HepG2 (cell line): Measurements from ENCODE around the gene HSCB. TPM values are rescaled to one million over a fixed set of nuclear protein-coding genes. Genes with fewer than 3 reads are reported as not detected.

Experiments
- ARHGAP35 ChIP-seq: sonication (generic); formaldehyde crosslinking; IDR thresholded peaks from 2 replicates; pipeline ENCODE4 v1.9.0; 2022; ENCODE audit warnings: mild to moderate bottlenecking, inconsistent platforms, moderate library complexity, missing genetic modification reagents, borderline replicate concordance
- CBX1 ChIP-seq: IDR thresholded peaks from one replicate; pipeline ENCODE4 v1.6.1; 2016; ENCODE audit warnings: antibody characterized with exemption, low read depth
- CEBPZ ChIP-seq: IDR thresholded peaks from 2 replicates; pipeline ENCODE4 v1.6.1; 2012; ENCODE audit warnings: low read length, improper control_type of control experiment
- CHCHD3 ChIP-seq: sonication (generic); formaldehyde crosslinking; IDR thresholded peaks from 2 replicates; pipeline ENCODE4 v1.8.0; 2022; ENCODE audit warnings: mild to moderate bottlenecking, missing genetic modification reagents, moderate library complexity
- EHMT2 ChIP-seq: fragments of 200-600 bp; sonication (generic); IDR thresholded peaks from 2 replicates; pipeline ENCODE4 v1.7.0; 2017; ENCODE audit warnings: antibody characterized with exemption, low read depth, low read length, borderline replicate concordance
- HNRNPUL1 ChIP-seq: fragments of 200-400 bp; formaldehyde crosslinking; IDR thresholded peaks from 2 replicates; pipeline ENCODE4 v1.6.1; 2017; ENCODE audit warnings: low read depth, mild to moderate bottlenecking, low read length, moderate library complexity
- ISL2 ChIP-seq: sonication (generic); formaldehyde crosslinking; IDR thresholded peaks from 2 replicates; pipeline ENCODE4 v1.5.0; 2020; ENCODE audit warnings: missing genetic modification reagents
- JUNB ChIP-seq: sonication (generic); formaldehyde crosslinking; IDR thresholded peaks from 2 replicates; pipeline ENCODE4 v1.8.0; 2022; ENCODE audit warnings: missing genetic modification reagents, mild to moderate bottlenecking, borderline replicate concordance
- MAFF ChIP-seq: IDR thresholded peaks from 2 replicates; pipeline ENCODE4 v1.6.1; 2011; ENCODE audit warnings: low read depth, low read length, improper control_type of control experiment
- MIXL1 ChIP-seq: IDR thresholded peaks from 2 replicates; pipeline ENCODE4 v1.6.1; 2016
- SRSF4 ChIP-seq: fragments of 200-400 bp; formaldehyde crosslinking; IDR thresholded peaks from one replicate; pipeline ENCODE4 v1.6.1; 2018; ENCODE audit warnings: mild to moderate bottlenecking, low read depth, low read length, moderate library complexity; ENCODE audit not compliant: poor library complexity, severe bottlenecking
- TEAD2 ChIP-seq: sonication (generic); formaldehyde crosslinking; IDR thresholded peaks from 2 replicates; pipeline ENCODE4 v1.9.0; 2021; ENCODE audit warnings: missing genetic modification reagents
- THAP9 ChIP-seq: sonication (generic); formaldehyde crosslinking; IDR thresholded peaks from 2 replicates; pipeline ENCODE4; 2020; ENCODE audit warnings: missing genetic modification reagents, mild to moderate bottlenecking, borderline replicate concordance
- ZBTB39 ChIP-seq: sonication (generic); formaldehyde crosslinking; IDR thresholded peaks from 2 replicates; pipeline ENCODE4 v1.5.0; 2020; ENCODE audit warnings: missing genetic modification reagents
- ZNF549 ChIP-seq: sonication (generic); formaldehyde crosslinking; IDR thresholded peaks from 2 replicates; pipeline ENCODE4 v1.5.0; 2020; ENCODE audit warnings: missing genetic modification reagents
- ZNF556 ChIP-seq: sonication (generic); formaldehyde crosslinking; IDR thresholded peaks from 2 replicates; pipeline ENCODE4 v1.4.0; 2020; ENCODE audit warnings: mild to moderate bottlenecking, missing genetic modification reagents, borderline replicate concordance
- ZNF850 ChIP-seq: sonication (generic); formaldehyde crosslinking; conservative IDR thresholded peaks from 2 replicates; pipeline ENCODE4 v1.9.0; 2021; ENCODE audit warnings: mild to moderate bottlenecking, missing genetic modification reagents
- polyA plus RNA-seq, 8 experiments: library from polyadenylated mRNA; depleted of rRNA in 3 of 8; stranded (reverse) in 7 of 8; unstranded in 1 of 8; fragments of >200 nt; fragmentation: Illumina TruSeq in 4 of 8; extraction: Trizol in 4 of 8; gene quantifications; 2 replicates each; pipeline versions ENCODE4 v1.2.1 to v1.2.3, GENCODE V29; 2011 to 2016; ENCODE audit warnings: low read depth in 4 of 8, missing spikeins in 1 of 8, mixed read lengths in 1 of 8; ENCODE audit not compliant: insufficient read depth in 1 of 8
- total RNA-seq, 5 experiments: library from RNA; depleted of rRNA; stranded (reverse); fragments of >200 nt; fragmentation: Illumina TruSeq; extraction: Trizol; gene quantifications; 2 replicates each; pipeline ENCODE4 v1.2.3, GENCODE V29; 2016; ENCODE audit warnings: low read depth in 1 of 5
- TF ChIP-seq, protein P1 (sequence below): sonication (generic); formaldehyde crosslinking; IDR thresholded peaks from 2 replicates; pipeline ENCODE4 v1.8.0; 2022; ENCODE audit warnings: mild to moderate bottlenecking, missing genetic modification reagents, moderate library complexity
- TF ChIP-seq, protein P2 (sequence below): sonication (generic); formaldehyde crosslinking; IDR thresholded peaks from 2 replicates; pipeline ENCODE4 v1.5.0; 2020; ENCODE audit warnings: mild to moderate bottlenecking, missing genetic modification reagents

HSCB gene
- total and polyA plus RNA-seq, 2 of the 13 experiments (the other 11 are each of a cell fraction or from before 2014, with no cell fraction given) = 15.4 to 20.9 TPM

- no peak for TF ChIP-seq ZNF549
- no peak for TF ChIP-seq MAFF
- no peak for TF ChIP-seq ZNF850 (CRISPR knock-in tag)
- no peak for TF ChIP-seq ARHGAP35 (CRISPR knock-in tag)
- no peak for TF ChIP-seq ZBTB39 (CRISPR knock-in tag)
- no peak for TF ChIP-seq CHCHD3 (CRISPR knock-in tag)
- no peak for TF ChIP-seq EHMT2
- TF ChIP-seq, protein P1, sequence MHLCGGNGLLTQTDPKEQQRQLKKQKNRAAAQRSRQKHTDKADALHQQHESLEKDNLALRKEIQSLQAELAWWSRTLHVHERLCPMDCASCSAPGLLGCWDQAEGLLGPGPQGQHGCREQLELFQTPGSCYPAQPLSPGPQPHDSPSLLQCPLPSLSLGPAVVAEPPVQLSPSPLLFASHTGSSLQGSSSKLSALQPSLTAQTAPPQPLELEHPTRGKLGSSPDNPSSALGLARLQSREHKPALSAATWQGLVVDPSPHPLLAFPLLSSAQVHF (CRISPR knock-in tag) = no peak
- no peak for TF ChIP-seq TEAD2 (CRISPR knock-in tag)
- no peak for TF ChIP-seq SRSF4
- TF ChIP-seq CEBPZ = no peak
- TF ChIP-seq MIXL1 = no peak
- TF ChIP-seq JUNB (CRISPR knock-in tag) = no peak
- TF ChIP-seq, protein P2, sequence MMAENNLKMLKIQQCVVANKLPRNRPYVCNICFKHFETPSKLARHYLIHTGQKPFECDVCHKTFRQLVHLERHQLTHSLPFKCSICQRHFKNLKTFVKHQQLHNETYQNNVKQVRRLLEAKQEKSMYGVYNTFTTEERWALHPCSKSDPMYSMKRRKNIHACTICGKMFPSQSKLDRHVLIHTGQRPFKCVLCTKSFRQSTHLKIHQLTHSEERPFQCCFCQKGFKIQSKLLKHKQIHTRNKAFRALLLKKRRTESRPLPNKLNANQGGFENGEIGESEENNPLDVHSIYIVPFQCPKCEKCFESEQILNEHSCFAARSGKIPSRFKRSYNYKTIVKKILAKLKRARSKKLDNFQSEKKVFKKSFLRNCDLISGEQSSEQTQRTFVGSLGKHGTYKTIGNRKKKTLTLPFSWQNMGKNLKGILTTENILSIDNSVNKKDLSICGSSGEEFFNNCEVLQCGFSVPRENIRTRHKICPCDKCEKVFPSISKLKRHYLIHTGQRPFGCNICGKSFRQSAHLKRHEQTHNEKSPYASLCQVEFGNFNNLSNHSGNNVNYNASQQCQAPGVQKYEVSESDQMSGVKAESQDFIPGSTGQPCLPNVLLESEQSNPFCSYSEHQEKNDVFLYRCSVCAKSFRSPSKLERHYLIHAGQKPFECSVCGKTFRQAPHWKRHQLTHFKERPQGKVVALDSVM (CRISPR knock-in tag) = no peak
- TF ChIP-seq ZNF556 (CRISPR knock-in tag) = no peak
- TF ChIP-seq HNRNPUL1 = no peak
- TF ChIP-seq THAP9 (CRISPR knock-in tag) = no peak
- no peak; the same call in 1 of the 2 replicates for TF ChIP-seq ISL2 (CRISPR knock-in tag)
- no peak for TF ChIP-seq CBX1
These were observed 57.9 kb downstream of the HSCB start (continued) for GRCh38 chr22:28799606-28800307.
